MM.1S (cell line): ENCODE results near the gene TSPOAP1.

ENCODE experiments used
- CTCF ChIP-seq: fragments of 300-600 bp; sonication (generic); IDR thresholded peaks from 2 replicates; pipeline ENCODE4 v1.5.1; 2016; ENCODE audit warnings: antibody characterized with exemption, low read length, mixed read lengths
- EZH2 ChIP-seq: fragments of 300-600 bp; sonication (generic); optimal IDR thresholded peaks from 2 replicates; pipeline ENCODE3; 2017; ENCODE audit warnings: low read depth, mild to moderate bottlenecking, antibody characterized with exemption, low read length, mixed read lengths
- EZH2phosphoT487 ChIP-seq: fragments of 300-600 bp; sonication (generic); IDR thresholded peaks from 2 replicates; pipeline ENCODE4 v1.6.1; 2018; ENCODE audit warnings: antibody characterized with exemption, low read length

- TF ChIP-seq CTCF (no peak), EZH2 (no peak), EZH2phosphoT487 (no peak)
These were observed 12.2 kb downstream of the TSPOAP1 start for GRCh38 chr17:58316260-58316960.
